Esophagus muscularis mucosa (tissue), 4 donors: ENCODE measurements around the gene SARM1. TPM values are rescaled to one million over a fixed set of nuclear protein-coding genes. Genes with fewer than 3 reads are reported as not detected.

Experiments used
- DNase-seq: peaks from one replicate; pipeline ENCODE4 v3.0.0-alpha.2; 2017; ENCODE audit errors: extremely low spot score
- H3K27ac ChIP-seq, 4 donors: fragments of 200-600 bp; sonication (generic); replicated peaks in 1 of 4; 1 replicate in 3 of 4; 2 replicates in 1 of 4; pipeline ENCODE4 v1.5.1; 2016 to 2019; ENCODE audit warnings: mild to moderate bottlenecking in 1 of 4
- H3K27me3 ChIP-seq, 4 donors: fragments of 200-600 bp; sonication (generic); one replicate each; pipeline versions ENCODE4 v1.5.1 to v1.6.0; 2016 to 2019
- H3K36me3 ChIP-seq, 4 donors: fragments of 200-600 bp; sonication (generic); one replicate each; pipeline ENCODE4 v1.5.1; 2016 to 2019
- H3K4me1 ChIP-seq, 4 donors: fragments of 200-600 bp; sonication (generic); one replicate each; pipeline ENCODE4 v1.5.1; 2016 to 2019
- H3K4me3 ChIP-seq, 4 donors: fragments of 200-600 bp; sonication (generic); 1 replicate in 2 of 4; 2 replicates in 2 of 4; pipeline ENCODE4 v1.5.1; 2016 to 2019; ENCODE audit warnings: mild to moderate bottlenecking in 4 of 4, moderate library complexity in 1 of 4
- H3K9me3 ChIP-seq, 4 donors: fragments of 200-600 bp; sonication (generic); 1 replicate in 3 of 4; 2 replicates in 1 of 4; pipeline ENCODE4 v1.5.1; 2016 to 2019
- EP300 ChIP-seq: sonication (generic); formaldehyde crosslinking; IDR thresholded peaks from one replicate; pipeline ENCODE4 v1.6.1; 2017; ENCODE audit warnings: antibody characterized with exemption
- POLR2A ChIP-seq: fragments of 450-650 bp; IDR thresholded peaks from one replicate; pipeline ENCODE4 v1.6.1; 2017; ENCODE audit warnings: antibody characterized with exemption, moderate library complexity, mild to moderate bottlenecking, low read depth
- POLR2AphosphoS5 ChIP-seq, 2 donors: sonication (generic); formaldehyde crosslinking; IDR thresholded peaks; one replicate each; pipeline ENCODE4 v1.6.1; 2017; ENCODE audit warnings: antibody characterized with exemption in 2 of 2
- WGBS: methylation state at CpG from one replicate; pipeline ENCODE4 v1.1.5; 2018; 5-methylcytosine and 5-hydroxymethylcytosine counted together
- intact Hi-C: fragments of 100-400 bp; cut with DNase I; formaldehyde crosslinking; loops from one replicate; pipeline ENCODE4 v1.15.1; 2023
- total RNA-seq, 4 donors: library from RNA; depleted of rRNA; stranded (reverse); fragments of >200 nt; gene quantifications; one replicate each; pipeline versions ENCODE4 v1.1.0 to v1.2.1, GENCODE V29; 2016
- TF ChIP-seq, protein P1 (sequence below), 3 experiments: fragments of 200-600 bp in 2 of 3; fragments of 450-650 bp in 1 of 3; sonication (generic) in 2 of 3; IDR thresholded peaks; one replicate each; pipeline ENCODE4 v1.5.1; 2017 to 2019; ENCODE audit warnings: antibody characterized with exemption in 3 of 3, mild to moderate bottlenecking in 2 of 3, moderate library complexity in 1 of 3

SARM1 gene
- total RNA-seq, 4 donors from 2014 or later = 8.3 to 24.9 (median 13.8) TPM

GRCh38 chr17:28399808-28400207, 28.3 kb downstream of the SARM1 start:
- 100% methylated on average over 4 of the region's 4 CpGs for WGBS
- TF ChIP-seq, protein P1, sequence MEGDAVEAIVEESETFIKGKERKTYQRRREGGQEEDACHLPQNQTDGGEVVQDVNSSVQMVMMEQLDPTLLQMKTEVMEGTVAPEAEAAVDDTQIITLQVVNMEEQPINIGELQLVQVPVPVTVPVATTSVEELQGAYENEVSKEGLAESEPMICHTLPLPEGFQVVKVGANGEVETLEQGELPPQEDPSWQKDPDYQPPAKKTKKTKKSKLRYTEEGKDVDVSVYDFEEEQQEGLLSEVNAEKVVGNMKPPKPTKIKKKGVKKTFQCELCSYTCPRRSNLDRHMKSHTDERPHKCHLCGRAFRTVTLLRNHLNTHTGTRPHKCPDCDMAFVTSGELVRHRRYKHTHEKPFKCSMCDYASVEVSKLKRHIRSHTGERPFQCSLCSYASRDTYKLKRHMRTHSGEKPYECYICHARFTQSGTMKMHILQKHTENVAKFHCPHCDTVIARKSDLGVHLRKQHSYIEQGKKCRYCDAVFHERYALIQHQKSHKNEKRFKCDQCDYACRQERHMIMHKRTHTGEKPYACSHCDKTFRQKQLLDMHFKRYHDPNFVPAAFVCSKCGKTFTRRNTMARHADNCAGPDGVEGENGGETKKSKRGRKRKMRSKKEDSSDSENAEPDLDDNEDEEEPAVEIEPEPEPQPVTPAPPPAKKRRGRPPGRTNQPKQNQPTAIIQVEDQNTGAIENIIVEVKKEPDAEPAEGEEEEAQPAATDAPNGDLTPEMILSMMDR (IDR thresholded peaks at IDR 0.05) = no peak
- TF ChIP-seq EP300 = no peak
- TF ChIP-seq POLR2AphosphoS5 (IDR thresholded peaks at IDR 0.05) = no peak
- TF ChIP-seq POLR2A = no peak
- Histone ChIP-seq H3K27me3 (no peaks in the 10 kb centered on the region), H3K36me3 (peaks cover 10 to 81% (median 49%) of the 10 kb centered on the region in 4 donors), H3K9me3 (no peaks in the 10 kb centered on the region), H3K4me1 (peaks cover 2 to 5% (median 3%) of the 10 kb centered on the region in 4 donors), H3K27ac (no peak overlapping the region), H3K4me3 (no peak overlapping the region)
- intact Hi-C loops = no loop called here
- DNase-seq = no peak

- Histone ChIP-seq H3K9me3 (no peaks in the 10 kb centered on the region), H3K36me3 (peaks cover 0 to 57% (median 28%) of the 10 kb centered on the region in 4 donors), H3K4me3 (no peak overlapping the region), H3K4me1 (peaks cover 9 to 26% (median 21%) of the 10 kb centered on the region in 4 donors), H3K27ac (no peak overlapping the region), H3K27me3 (no peaks in the 10 kb centered on the region)
- intact Hi-C loops = no loop called here
- no peak for DNase-seq
- TF ChIP-seq POLR2A (no peak), EP300 (no peak), POLR2AphosphoS5 (IDR thresholded peaks at IDR 0.05) (no peak)
- TF ChIP-seq, protein P1 (IDR thresholded peaks at IDR 0.05) = no peak
- 43% methylated on average over 3 of the region's 3 CpGs for WGBS
These were observed 30.7 kb downstream of the SARM1 start for GRCh38 chr17:28402224-28402630.

DNA sequence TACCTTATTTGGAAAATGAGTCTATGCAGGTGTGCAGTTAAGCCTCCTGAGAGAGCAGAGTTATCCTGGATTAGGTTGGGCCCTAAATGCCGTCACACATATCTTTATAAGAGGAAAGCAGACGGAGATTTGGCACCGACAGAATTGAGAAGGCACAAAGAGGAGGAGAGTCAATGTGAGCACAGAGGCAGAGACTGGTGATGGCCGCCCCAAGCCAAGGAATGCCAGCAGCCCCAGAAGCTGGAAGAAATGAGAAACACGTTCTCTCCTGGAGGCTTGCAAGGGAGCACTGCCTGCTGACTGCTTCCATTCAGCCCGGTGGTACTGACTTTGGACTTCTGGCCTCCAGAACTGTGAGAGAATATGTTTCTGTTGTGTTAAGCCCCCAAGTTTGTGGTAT, 31.4 kb downstream of the SARM1 start:
- Histone ChIP-seq H3K27ac (no peak overlapping the region), H3K4me1 (peaks cover 9 to 26% (median 21%) of the 10 kb centered on the region in 4 donors), H3K4me3 (no peak overlapping the region), H3K9me3 (no peaks in the 10 kb centered on the region), H3K36me3 (peaks cover 0 to 51% (median 25%) of the 10 kb centered on the region in 4 donors), H3K27me3 (no peaks in the 10 kb centered on the region)
- no peak for DNase-seq
- TF ChIP-seq POLR2A = no peak
- TF ChIP-seq, protein P1 (IDR thresholded peaks at IDR 0.05) = no peak
- TF ChIP-seq EP300 = no peak
- TF ChIP-seq POLR2AphosphoS5 (IDR thresholded peaks at IDR 0.05) = no peak
- intact Hi-C loops = no loop called here
- WGBS = 98% methylated on average over 6 of the region's 6 CpGs

- peaks cover 9 to 26% (median 21%) of the 10 kb centered on the region in 4 donors for H3K4me1 ChIP-seq
- intact Hi-C loops = no loop called here
- whole genome bisulfite sequencing = 73% methylated on average over 2 of the region's 2 CpGs
- H3K4me3 ChIP-seq = no peak overlapping the region
- no peaks in the 10 kb centered on the region for H3K9me3 ChIP-seq
- H3K27ac ChIP-seq = no peak overlapping the region
- no peaks in the 10 kb centered on the region for H3K27me3 ChIP-seq
- no peak for DNase-seq
- TF ChIP-seq, protein P1 (IDR thresholded peaks at IDR 0.05) = no peak
- no peak for TF ChIP-seq POLR2AphosphoS5 (IDR thresholded peaks at IDR 0.05)
- TF ChIP-seq POLR2A = no peak
- TF ChIP-seq EP300 = no peak
- peaks cover 0 to 39% (median 20%) of the 10 kb centered on the region in 4 donors for H3K36me3 ChIP-seq
These were observed 32.5 kb downstream of the SARM1 start for GRCh38 chr17:28404007-28404406.

- peak overlapping the region in 1 of 4 donors; percentile 27 for H3K27ac ChIP-seq
- H3K4me3 ChIP-seq = no peak overlapping the region
- intact Hi-C loops = no loop called here
- H3K9me3 ChIP-seq = no peaks in the 10 kb centered on the region
- H3K27me3 ChIP-seq = no peaks in the 10 kb centered on the region
- DNase-seq = no peak
- peaks cover 9 to 26% (median 21%) of the 10 kb centered on the region in 4 donors for H3K4me1 ChIP-seq
- 92% methylated on average over 2 of the region's 5 CpGs for WGBS
- peaks cover 0 to 35% (median 18%) of the 10 kb centered on the region in 4 donors for H3K36me3 ChIP-seq
- no peak for TF ChIP-seq POLR2A
- TF ChIP-seq, protein P1 (IDR thresholded peaks at IDR 0.05) = no peak
These were observed 32.9 kb downstream of the SARM1 start for GRCh38 chr17:28404461-28404811.
